Measurements from ENCODE around the gene KCNH1.

Gene KCNH1

GRCh38 chr1:210790196-210790595 is 343.8 kb downstream of the KCNH1 start:
- no peak for DNase-seq

- DNase-seq = no peak
These were observed 346.1 kb downstream of the KCNH1 start for GRCh38 chr1:210787800-210788199.

- no peak for DNase-seq
These were observed 347.4 kb downstream of the KCNH1 start for GRCh38 chr1:210786546-210786945.

DNA sequence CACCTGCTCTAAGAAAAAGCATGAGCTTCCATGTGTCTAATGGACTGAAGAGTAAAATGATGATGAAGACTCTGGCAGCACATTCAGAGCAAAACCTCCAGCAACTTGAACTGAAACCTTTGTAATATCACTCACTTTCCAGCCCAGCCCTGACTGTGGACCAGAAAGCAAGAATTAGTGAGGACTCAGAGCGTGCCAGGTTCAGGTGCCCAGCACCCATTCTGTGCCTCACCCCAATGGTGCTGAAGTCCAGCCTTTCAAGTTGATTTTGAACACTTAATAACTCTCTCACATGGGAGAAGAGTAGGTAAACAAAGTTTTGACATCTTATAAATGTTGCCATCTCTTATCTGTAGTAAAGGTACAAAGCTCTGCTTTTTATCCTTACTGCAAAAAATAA is 350.0 kb downstream of the KCNH1 start:
- no peak for DNase-seq

DNA sequence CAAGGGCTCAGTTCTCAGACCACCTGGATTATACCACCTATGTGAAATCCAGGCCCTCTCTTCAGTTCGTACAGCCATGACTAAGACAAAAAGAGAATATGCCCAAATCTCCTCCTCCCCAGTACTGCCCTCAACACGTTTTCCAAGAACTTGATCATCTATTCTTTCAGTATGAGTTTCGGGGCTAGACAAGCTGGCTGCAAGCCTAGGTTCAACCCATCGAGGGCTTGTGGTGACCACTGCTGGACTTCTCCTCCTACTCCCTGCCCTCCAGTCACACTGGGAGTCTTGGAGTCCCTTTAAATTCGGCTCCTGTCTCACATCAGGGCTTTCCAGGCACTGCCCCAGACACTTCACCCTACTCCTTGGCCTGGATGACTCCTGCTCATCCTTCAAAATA is 352.3 kb downstream of the KCNH1 start:
- no peak for DNase-seq

- DNase-seq = no peak
These were observed 354.7 kb downstream of the KCNH1 start for GRCh38 chr1:210779269-210779668.

GRCh38 chr1:210777914-210778313 is 356.0 kb downstream of the KCNH1 start:
- DNase-seq = no peak

DNA sequence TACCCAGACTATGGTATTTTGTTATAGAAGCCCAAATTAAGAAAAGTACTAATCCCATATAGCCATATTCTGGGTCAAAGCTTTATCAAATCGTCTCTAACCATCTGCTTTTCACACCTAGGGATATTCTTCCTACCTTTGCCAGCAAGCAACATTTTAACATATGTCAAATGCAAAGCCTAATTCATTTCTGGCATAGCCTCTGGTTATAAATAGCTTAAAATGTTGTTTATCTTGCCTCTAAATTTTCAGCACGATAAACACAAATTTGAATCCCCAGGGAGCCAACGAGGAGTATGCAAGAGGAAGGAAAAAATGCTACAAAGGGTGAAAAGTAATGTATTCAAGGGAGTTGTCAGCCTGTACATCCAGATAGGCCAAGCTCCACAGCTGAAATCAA is 357.2 kb downstream of the KCNH1 start:
- DNase-seq = no peak

GRCh38 chr1:210775289-210775688 is 358.7 kb downstream of the KCNH1 start:
- DNase-seq = no peak

DNA sequence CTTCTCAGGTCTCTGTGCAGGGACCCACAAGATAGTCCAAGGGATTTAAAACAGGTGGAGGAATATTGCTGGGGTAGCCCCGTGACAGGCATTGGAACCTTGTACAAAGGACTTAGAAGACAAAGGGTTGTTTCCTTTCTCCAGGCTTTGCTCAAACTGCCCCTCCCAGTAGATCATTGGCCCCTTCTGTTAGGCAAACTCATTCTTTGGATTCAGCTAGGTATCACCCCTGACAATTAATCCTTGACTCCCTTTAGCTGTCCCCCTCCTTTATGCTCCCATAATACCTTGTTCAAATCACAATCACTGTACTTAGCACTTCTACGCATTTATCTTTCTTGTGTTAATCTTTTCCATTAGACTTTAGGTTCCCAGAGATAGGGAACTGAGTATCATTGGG is 360.5 kb downstream of the KCNH1 start:
- DNase-seq = no peak

- DNase-seq = no peak
These were observed 362.8 kb downstream of the KCNH1 start for GRCh38 chr1:210771131-210771530.

- no peak for DNase-seq
These were observed 363.5 kb downstream of the KCNH1 start for GRCh38 chr1:210770396-210770984.

DNA sequence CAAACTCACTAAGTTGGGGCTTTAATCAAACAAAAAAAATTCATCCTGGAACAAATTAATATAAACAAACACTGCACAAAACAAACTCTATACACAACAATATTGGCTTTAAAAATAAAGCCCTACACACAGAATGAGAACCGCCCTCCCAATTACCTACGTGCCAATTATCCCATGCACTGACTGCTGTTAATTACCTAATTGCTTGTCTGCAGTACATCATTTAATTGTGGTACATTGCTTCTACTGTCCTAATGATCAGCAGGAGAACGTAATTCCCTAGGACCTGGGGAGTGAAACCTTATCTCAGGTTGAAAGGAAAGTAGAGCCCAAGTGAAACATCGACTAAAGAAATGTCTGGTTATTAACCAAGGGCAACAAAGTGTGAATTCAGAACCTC is 364.5 kb downstream of the KCNH1 start:
- DNase-seq = no peak

- DNase-seq = no peak
These were observed 369.4 kb downstream of the KCNH1 start for GRCh38 chr1:210764536-210764935.

- DNase-seq = no peak
These were observed 375.2 kb downstream of the KCNH1 start for GRCh38 chr1:210758761-210759160.

- DNase-seq = no peak
These were observed 375.7 kb downstream of the KCNH1 start for GRCh38 chr1:210758261-210758660.

DNA sequence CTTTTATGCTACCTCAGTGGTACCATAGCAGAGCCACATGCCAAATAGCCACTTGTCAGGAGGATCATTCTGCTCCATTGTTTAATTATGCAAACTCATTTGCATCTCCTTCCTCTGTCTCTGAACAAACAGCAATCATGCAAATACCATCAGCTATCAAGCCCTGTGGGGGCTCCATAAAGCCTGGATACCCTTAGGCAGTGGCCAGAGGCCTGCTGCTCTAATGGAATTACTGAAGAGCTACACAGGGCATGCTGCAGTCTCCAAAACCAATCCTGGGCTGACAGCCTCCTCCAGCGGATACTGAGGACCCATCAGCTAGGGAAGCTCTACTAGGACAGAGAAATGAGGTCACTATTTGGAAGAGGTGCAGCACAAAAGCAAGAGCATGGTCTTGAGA is 376.3 kb downstream of the KCNH1 start:
- DNase-seq = peak; percentile 56

DNA sequence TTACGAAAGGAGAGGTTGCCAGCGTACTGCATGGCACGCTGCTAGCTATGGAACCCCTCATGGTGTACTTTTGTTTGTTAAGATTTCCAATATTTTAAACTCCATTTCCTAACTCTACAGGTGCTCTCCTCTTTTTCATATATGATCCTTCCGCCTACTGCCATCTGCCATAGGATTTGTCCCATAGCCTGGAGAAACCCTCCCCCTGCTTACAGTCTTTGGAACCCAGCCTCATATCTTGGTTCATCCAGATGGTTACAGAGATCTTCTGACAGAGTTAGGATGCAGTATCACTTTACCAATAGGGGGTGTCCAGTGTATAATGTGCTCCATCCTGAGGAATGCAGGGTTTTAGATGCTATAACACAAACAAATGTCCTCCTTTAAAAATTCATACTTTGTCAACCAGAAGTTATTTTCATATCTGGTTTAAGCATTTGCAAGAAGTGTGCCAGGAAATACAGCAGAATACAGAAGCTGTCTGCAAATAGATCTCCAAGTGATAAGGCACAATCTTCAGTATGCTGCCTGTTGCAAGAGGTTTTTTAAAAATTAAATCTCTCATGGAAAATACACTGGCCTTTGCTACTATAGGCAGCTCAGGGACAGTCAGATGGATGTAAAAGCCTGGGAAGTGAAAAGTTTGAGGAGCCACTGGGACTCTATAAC is 377.8 kb downstream of the KCNH1 start:
- no peak for DNase-seq

GRCh38 chr1:210754878-210755665 is 378.9 kb downstream of the KCNH1 start:
- DNase-seq = peak; percentile 76

GRCh38 chr1:210751911-210752310 is 382.0 kb downstream of the KCNH1 start:
- no peak for DNase-seq

DNA sequence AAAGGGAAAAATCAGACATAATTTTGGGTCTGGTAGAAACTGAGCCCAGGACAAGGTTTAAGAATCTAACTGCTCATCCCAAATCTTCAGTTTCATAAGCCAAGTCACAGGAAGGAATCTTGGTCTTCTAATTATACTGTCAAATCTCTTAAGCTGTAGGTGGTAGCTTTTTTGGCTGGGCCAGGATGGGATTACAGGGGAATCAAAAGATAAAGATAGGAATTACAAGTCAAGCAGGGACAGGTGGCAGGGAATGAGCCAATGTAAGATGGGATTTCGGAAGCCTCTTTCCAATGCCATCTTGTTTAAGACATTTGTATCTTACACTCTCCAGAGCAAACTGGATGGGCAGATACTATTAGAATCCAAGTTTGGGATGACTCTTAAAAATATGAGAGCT is 383.5 kb downstream of the KCNH1 start:
- no peak for DNase-seq

GRCh38 chr1:210748796-210749195 is 385.2 kb downstream of the KCNH1 start:
- no peak for DNase-seq

- DNase-seq = no peak
These were observed 386.1 kb downstream of the KCNH1 start for GRCh38 chr1:210747890-210748289.

- no peak for DNase-seq
These were observed 386.8 kb downstream of the KCNH1 start for GRCh38 chr1:210747112-210747511.
